ENCODE measurements around the gene TIGD3. TPM values are rescaled to one million over a fixed set of nuclear protein-coding genes. Genes with fewer than 3 reads are reported as not detected.

TIGD3 gene
- total and polyA plus RNA-seq, 4 donors = 1.4 to 3.7 (median 2.4) TPM

GRCh38 chr11:65401073-65401802 is 46.7 kb downstream of the TIGD3 start:
- no peaks in the 10 kb centered on the region for H3K9me3 ChIP-seq (ENCODE audit: control insufficient read depth, insufficient read depth, low read length)
- WGBS (ENCODE audit: insufficient coverage) = 66% methylated on average over 15 of the region's 16 CpGs
- DNase-seq (ENCODE audit: low read depth in 4 of 6, low spot score in 6 of 6) = no peak
- H3K4me1 ChIP-seq (ENCODE audit: control insufficient read depth, insufficient read depth, low read length) = peaks cover 5% of the 10 kb centered on the region
- H3K27me3 ChIP-seq (ENCODE audit: control insufficient read depth, insufficient read depth, low read length) = no peaks in the 10 kb centered on the region
- H3K36me3 ChIP-seq (ENCODE audit: control insufficient read depth, insufficient read depth, low read length) = peaks cover 76% of the 10 kb centered on the region
- no peak overlapping the region for H3K4me3 ChIP-seq (ENCODE audit: low read depth, low read length)
- H3K27ac ChIP-seq (ENCODE audit: low read depth, low read length) = no peak overlapping the region

GRCh38 chr11:65401803-65402248 is 47.3 kb downstream of the TIGD3 start:
- Histone ChIP-seq H3K36me3 (ENCODE audit: control insufficient read depth, insufficient read depth, low read length) (peaks cover 74% of the 10 kb centered on the region), H3K27me3 (ENCODE audit: control insufficient read depth, insufficient read depth, low read length) (no peaks in the 10 kb centered on the region), H3K4me1 (ENCODE audit: control insufficient read depth, insufficient read depth, low read length) (peaks cover 5% of the 10 kb centered on the region), H3K4me3 (ENCODE audit: low read depth, low read length) (no peak overlapping the region), H3K9me3 (ENCODE audit: control insufficient read depth, insufficient read depth, low read length) (no peaks in the 10 kb centered on the region), H3K27ac (ENCODE audit: low read depth, low read length) (no peak overlapping the region)
- WGBS (ENCODE audit: insufficient coverage) = 92% methylated on average over 8 of the region's 10 CpGs
- DNase-seq (ENCODE audit: low read depth in 4 of 6, low spot score in 6 of 6) = no peak

- WGBS (ENCODE audit: insufficient coverage) = no CpG with 5 or more reads among the region's 2 CpGs
Measured at GRCh38 chr11:65402790-65403189, 48.2 kb downstream of the TIGD3 start.

GRCh38 chr11:65403607-65404121 is 49.1 kb downstream of the TIGD3 start:
- WGBS (ENCODE audit: insufficient coverage) = 84% methylated on average over 12 of the region's 12 CpGs
- H3K9me3 ChIP-seq (ENCODE audit: control insufficient read depth, insufficient read depth, low read length) = no peaks in the 10 kb centered on the region
- peaks cover 5% of the 10 kb centered on the region for H3K4me1 ChIP-seq (ENCODE audit: control insufficient read depth, insufficient read depth, low read length)
- H3K36me3 ChIP-seq (ENCODE audit: control insufficient read depth, insufficient read depth, low read length) = peaks cover 65% of the 10 kb centered on the region
- H3K27me3 ChIP-seq (ENCODE audit: control insufficient read depth, insufficient read depth, low read length) = no peaks in the 10 kb centered on the region
- H3K27ac ChIP-seq (ENCODE audit: low read depth, low read length) = no peak overlapping the region
- no peak for DNase-seq (ENCODE audit: low read depth in 4 of 6, low spot score in 6 of 6)
- no peak overlapping the region for H3K4me3 ChIP-seq (ENCODE audit: low read depth, low read length)

More at GRCh38 chr11:65402790-65403189, 48.2 kb downstream of the TIGD3 start:
- H3K27me3 ChIP-seq (ENCODE audit: control insufficient read depth, insufficient read depth, low read length) = no peaks in the 10 kb centered on the region
- no peaks in the 10 kb centered on the region for H3K9me3 ChIP-seq (ENCODE audit: control insufficient read depth, insufficient read depth, low read length)
- H3K36me3 ChIP-seq (ENCODE audit: control insufficient read depth, insufficient read depth, low read length) = peaks cover 67% of the 10 kb centered on the region
- H3K4me3 ChIP-seq (ENCODE audit: low read depth, low read length) = no peak overlapping the region
- H3K27ac ChIP-seq (ENCODE audit: low read depth, low read length) = no peak overlapping the region
- no peak for DNase-seq (ENCODE audit: low read depth in 4 of 6, low spot score in 6 of 6)
- peaks cover 5% of the 10 kb centered on the region for H3K4me1 ChIP-seq (ENCODE audit: control insufficient read depth, insufficient read depth, low read length)

GRCh38 chr11:65404210-65404609 is 49.7 kb downstream of the TIGD3 start:
- DNase-seq (ENCODE audit: low read depth in 4 of 6, low spot score in 6 of 6) = no peak
- WGBS (ENCODE audit: insufficient coverage) = 84% methylated on average over 13 of the region's 13 CpGs
- no peaks in the 10 kb centered on the region for H3K9me3 ChIP-seq (ENCODE audit: control insufficient read depth, insufficient read depth, low read length)
- H3K4me3 ChIP-seq (ENCODE audit: low read depth, low read length) = no peak overlapping the region
- peaks cover 5% of the 10 kb centered on the region for H3K4me1 ChIP-seq (ENCODE audit: control insufficient read depth, insufficient read depth, low read length)
- no peaks in the 10 kb centered on the region for H3K27me3 ChIP-seq (ENCODE audit: control insufficient read depth, insufficient read depth, low read length)
- H3K27ac ChIP-seq (ENCODE audit: low read depth, low read length) = no peak overlapping the region
- peaks cover 64% of the 10 kb centered on the region for H3K36me3 ChIP-seq (ENCODE audit: control insufficient read depth, insufficient read depth, low read length)

- H3K27ac ChIP-seq (ENCODE audit: low read depth, low read length) = no peak overlapping the region
- peaks cover 64% of the 10 kb centered on the region for H3K36me3 ChIP-seq (ENCODE audit: control insufficient read depth, insufficient read depth, low read length)
- DNase-seq (ENCODE audit: low read depth in 4 of 6, low spot score in 6 of 6) = no peak
- H3K9me3 ChIP-seq (ENCODE audit: control insufficient read depth, insufficient read depth, low read length) = no peaks in the 10 kb centered on the region
- no peak overlapping the region for H3K4me3 ChIP-seq (ENCODE audit: low read depth, low read length)
- no peaks in the 10 kb centered on the region for H3K27me3 ChIP-seq (ENCODE audit: control insufficient read depth, insufficient read depth, low read length)
- H3K4me1 ChIP-seq (ENCODE audit: control insufficient read depth, insufficient read depth, low read length) = peaks cover 5% of the 10 kb centered on the region
- 96% methylated on average over 23 of the region's 24 CpGs for WGBS (ENCODE audit: insufficient coverage)
Measured at GRCh38 chr11:65404638-65405339, 50.2 kb downstream of the TIGD3 start.

Other genes with a start within 250 kb of the TIGD3 start
- gene TM7SF2, start 242.9 kb upstream of the TIGD3 start, total RNA-seq = 10 to 100 TPM; 46.6 to 61.8 TPM
- gene TM7SF2, start 242.9 kb upstream of the TIGD3 start, polyA plus RNA-seq (ENCODE audit: insufficient read length in 2 of 2) = 100 to 1,000 TPM; 104 to 118 TPM
- 10 to 100 TPM in 1 of 2 donors, 1 to 10 TPM in 1; 2.7 to 10.7 TPM for gene ZNHIT2, start 237.1 kb upstream of the TIGD3 start, total RNA-seq
- 10 to 100 TPM; 10.2 to 14.0 TPM for gene ZNHIT2, start 237.1 kb upstream of the TIGD3 start, polyA plus RNA-seq (ENCODE audit: insufficient read length in 2 of 2)
- 100 to 1,000 TPM; 174 to 693 TPM for gene FAU, start 232.6 kb upstream of the TIGD3 start, total RNA-seq
- 100 to 1,000 TPM; 603 to 622 TPM for gene FAU, start 232.6 kb upstream of the TIGD3 start, polyA plus RNA-seq (ENCODE audit: insufficient read length in 2 of 2)
- 10 to 100 TPM; 36.7 to 55.3 TPM for gene MRPL49, start 232.4 kb upstream of the TIGD3 start, total RNA-seq
- 10 to 100 TPM; 42.5 to 45.0 TPM for gene MRPL49, start 232.4 kb upstream of the TIGD3 start, polyA plus RNA-seq (ENCODE audit: insufficient read length in 2 of 2)
- 10 to 100 TPM; 14.3 to 18.3 TPM for gene SYVN1, start 220.2 kb upstream of the TIGD3 start, total RNA-seq
- 10 to 100 TPM; 44.2 to 52.6 TPM for gene SYVN1, start 220.2 kb upstream of the TIGD3 start, polyA plus RNA-seq (ENCODE audit: insufficient read length in 2 of 2)
- gene SPDYC, start 184.5 kb upstream of the TIGD3 start, total RNA-seq = not detected
- under 1 TPM in 1 of 2 donors, not detected in 1; 0.17 TPM for gene SPDYC, start 184.5 kb upstream of the TIGD3 start, polyA plus RNA-seq (ENCODE audit: insufficient read length in 2 of 2)
- gene CAPN1, start 172.8 kb upstream of the TIGD3 start, total RNA-seq = 10 to 100 TPM; 48.0 to 69.5 TPM
- gene CAPN1, start 172.8 kb upstream of the TIGD3 start, polyA plus RNA-seq (ENCODE audit: insufficient read length in 2 of 2) = 100 to 1,000 TPM in 1 of 2 donors, 10 to 100 TPM in 1; 99.4 to 115 TPM
- gene POLA2, start 92.8 kb upstream of the TIGD3 start, total RNA-seq = 1 to 10 TPM; 7.2 to 9.1 TPM
- gene POLA2, start 92.8 kb upstream of the TIGD3 start, polyA plus RNA-seq (ENCODE audit: insufficient read length in 2 of 2) = 10 to 100 TPM in 1 of 2 donors, 1 to 10 TPM in 1; 9.7 to 16.2 TPM
- 1 to 10 TPM; 5.7 to 8.5 TPM for gene CDC42EP2, start 39.9 kb upstream of the TIGD3 start, total RNA-seq
- 1 to 10 TPM; 5.7 to 10.0 TPM for gene CDC42EP2, start 39.9 kb upstream of the TIGD3 start, polyA plus RNA-seq (ENCODE audit: insufficient read length in 2 of 2)
- gene DPF2, start 20.9 kb upstream of the TIGD3 start, total RNA-seq = 10 to 100 TPM; 28.0 to 52.7 TPM
- 10 to 100 TPM; 72.8 to 84.0 TPM for gene DPF2, start 20.9 kb upstream of the TIGD3 start, polyA plus RNA-seq (ENCODE audit: insufficient read length in 2 of 2)
- 1 to 10 TPM; 2.3 to 3.1 TPM for gene SLC25A45, start 27.9 kb downstream of the TIGD3 start, total RNA-seq
- gene SLC25A45, start 27.9 kb downstream of the TIGD3 start, polyA plus RNA-seq (ENCODE audit: insufficient read length in 2 of 2) = 1 to 10 TPM; 1.8 to 3.7 TPM
- gene FRMD8, start 31.9 kb downstream of the TIGD3 start, total RNA-seq = 10 to 100 TPM; 16.7 to 18.7 TPM
- 10 to 100 TPM; 16.3 to 19.3 TPM for gene FRMD8, start 31.9 kb downstream of the TIGD3 start, polyA plus RNA-seq (ENCODE audit: insufficient read length in 2 of 2)
- 10 to 100 TPM; 27.4 to 63.7 TPM for gene NEAT1, start 68.0 kb downstream of the TIGD3 start, total RNA-seq
- gene NEAT1, start 68.0 kb downstream of the TIGD3 start, polyA plus RNA-seq (ENCODE audit: insufficient read length in 2 of 2) = 10 to 100 TPM; 63.6 to 73.6 TPM
- gene MALAT1, start 144.3 kb downstream of the TIGD3 start, total RNA-seq = over 10,000 TPM in 1 of 2 donors, 1,000 to 10,000 TPM in 1; 7,855 to 14,973 TPM
- gene MALAT1, start 144.3 kb downstream of the TIGD3 start, polyA plus RNA-seq (ENCODE audit: insufficient read length in 2 of 2) = 100 to 1,000 TPM; 557 to 615 TPM
- 10 to 100 TPM; 41.8 to 79.8 TPM for gene SCYL1, start 170.3 kb downstream of the TIGD3 start, total RNA-seq
- 10 to 100 TPM; 84.0 to 87.5 TPM for gene SCYL1, start 170.3 kb downstream of the TIGD3 start, polyA plus RNA-seq (ENCODE audit: insufficient read length in 2 of 2)
- gene LTBP3, start 203.6 kb downstream of the TIGD3 start, total RNA-seq = 10 to 100 TPM; 47.5 to 68.7 TPM
- gene LTBP3, start 203.6 kb downstream of the TIGD3 start, polyA plus RNA-seq (ENCODE audit: insufficient read length in 2 of 2) = 100 to 1,000 TPM; 158 to 198 TPM
- gene ZNRD2, start 215.7 kb downstream of the TIGD3 start, total RNA-seq = 10 to 100 TPM; 14.7 to 25.6 TPM
- gene ZNRD2, start 215.7 kb downstream of the TIGD3 start, polyA plus RNA-seq (ENCODE audit: insufficient read length in 2 of 2) = 10 to 100 TPM; 82.5 to 87.2 TPM
- 10 to 100 TPM in 1 of 2 donors, 1 to 10 TPM in 1; 7.0 to 49.2 TPM for gene FAM89B, start 217.8 kb downstream of the TIGD3 start, total RNA-seq
- 10 to 100 TPM; 48.6 to 49.0 TPM for gene FAM89B, start 217.8 kb downstream of the TIGD3 start, polyA plus RNA-seq (ENCODE audit: insufficient read length in 2 of 2)
- 10 to 100 TPM; 13.9 to 24.0 TPM for gene EHBP1L1, start 221.3 kb downstream of the TIGD3 start, total RNA-seq
- gene EHBP1L1, start 221.3 kb downstream of the TIGD3 start, polyA plus RNA-seq (ENCODE audit: insufficient read length in 2 of 2) = 10 to 100 TPM; 20.3 to 30.1 TPM
- under 1 TPM; 0.20 to 0.44 TPM for gene KCNK7, start 241.0 kb downstream of the TIGD3 start, total RNA-seq
- gene KCNK7, start 241.0 kb downstream of the TIGD3 start, polyA plus RNA-seq (ENCODE audit: insufficient read length in 2 of 2) = under 1 TPM; 0.77 to 0.90 TPM